ENCODE results near the gene SMYD3.

DNA sequence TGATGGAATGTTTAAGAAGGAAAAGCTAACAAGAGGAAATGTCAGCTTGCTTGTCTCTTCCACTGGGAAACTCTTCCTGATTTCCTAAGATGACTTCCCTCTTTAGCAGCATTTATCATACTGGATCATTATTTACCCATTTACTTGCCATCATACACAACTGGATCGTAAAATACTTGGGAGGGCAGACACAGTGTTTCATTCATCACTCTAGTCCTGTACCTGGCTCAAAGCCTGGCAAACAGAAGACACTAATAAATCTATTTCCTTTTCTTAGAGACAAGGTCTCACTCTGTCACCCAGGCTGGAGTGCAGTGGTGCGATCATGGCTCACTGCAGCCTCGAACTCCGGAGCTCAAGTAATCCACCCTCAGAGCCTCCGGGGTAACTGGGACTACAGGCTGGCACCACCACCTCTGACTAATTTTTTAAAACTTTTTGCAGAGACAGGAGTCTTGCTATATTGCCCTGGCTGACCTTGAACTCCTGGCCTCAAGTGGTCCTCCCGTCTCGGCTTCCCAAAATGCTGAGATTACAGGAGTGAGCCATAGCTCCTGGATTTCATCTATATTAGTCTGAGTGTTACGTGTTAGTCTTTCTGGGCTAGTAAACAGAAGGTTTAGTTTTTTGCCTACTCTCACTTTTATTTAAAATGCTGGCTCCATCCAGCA is 574.6 kb downstream of the SMYD3 start:
- TF ChIP-seq CTCF (IDR thresholded peaks at IDR 0.05), result no peak
- TF ChIP-seq POLR2A (IDR thresholded peaks at IDR 0.05), result no peak

All from adrenal gland (tissue), 5 donors.